8988T (cell line): ENCODE results near the gene GAL.

Experiments used
- DNase-seq: peaks from one replicate; pipeline ENCODE4 v3.0.0; 2011

The GAL gene

DNA sequence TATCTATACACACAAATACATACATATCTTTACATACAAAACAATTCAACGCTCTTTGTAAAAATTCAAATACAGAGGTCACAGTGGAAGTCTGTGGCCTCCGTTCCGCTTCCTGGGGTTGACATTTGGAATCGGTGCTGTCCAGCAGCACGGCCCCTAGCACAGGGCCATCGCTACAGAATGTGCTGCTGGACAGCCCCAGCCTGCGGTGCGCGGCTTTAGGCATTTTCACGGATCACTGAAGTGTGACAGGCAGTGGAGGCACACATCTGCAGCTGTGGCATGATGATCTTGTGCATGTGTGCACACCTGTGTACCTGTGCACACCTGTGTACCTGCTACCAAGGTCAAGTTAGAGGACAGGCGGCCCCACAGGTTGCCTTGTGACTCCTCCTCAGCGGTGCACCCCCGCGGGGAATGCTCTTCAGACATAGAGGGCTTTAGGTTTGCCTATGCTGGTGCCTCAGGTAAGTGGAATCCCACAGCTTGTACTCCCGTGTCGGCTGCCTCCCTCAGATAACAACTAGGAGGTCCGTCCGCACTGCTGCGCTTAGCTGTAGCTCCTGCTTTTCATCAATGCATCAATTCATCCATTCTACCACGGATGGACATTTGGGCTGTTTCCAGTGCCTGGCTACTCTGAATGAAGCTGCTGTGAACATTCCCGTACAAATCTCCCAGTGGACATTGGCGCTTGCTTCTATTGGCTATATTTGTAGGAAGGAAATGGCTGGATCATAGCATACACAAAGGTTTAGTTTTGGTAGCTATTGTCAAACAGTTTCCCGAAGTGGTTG is 29.9 kb downstream of the GAL start:
- DNase-seq: no peak

- no peak for DNase-seq
Observed at GRCh38 chr11:68715456-68716122, 31.2 kb downstream of the GAL start.

- no peak for DNase-seq
Observed at GRCh38 chr11:68721075-68721474, 36.7 kb downstream of the GAL start.

DNA sequence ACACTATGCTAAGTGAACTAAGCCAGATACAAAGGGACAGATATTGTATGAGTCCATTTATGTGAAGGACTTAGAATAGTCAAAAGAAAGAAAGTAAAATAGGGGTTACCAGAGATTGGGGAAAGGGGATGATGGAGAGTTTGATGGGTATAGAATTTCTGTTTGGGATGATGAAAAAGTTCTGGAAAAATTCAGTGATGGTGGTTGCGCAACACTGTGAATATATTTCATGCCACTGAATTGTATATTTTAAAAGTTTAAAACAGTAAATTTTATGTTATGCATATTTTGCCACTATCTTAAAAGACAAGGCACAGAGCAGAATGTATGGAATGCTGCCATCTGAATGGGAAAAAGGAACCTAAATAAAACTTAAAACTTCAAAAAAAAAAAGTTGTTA is 37.8 kb downstream of the GAL start:
- DNase-seq: no peak

GRCh38 chr11:68724293-68724692 is 39.9 kb downstream of the GAL start:
- DNase-seq: no peak

- no peak for DNase-seq
Observed at GRCh38 chr11:68727783-68728182, 43.4 kb downstream of the GAL start.

DNA sequence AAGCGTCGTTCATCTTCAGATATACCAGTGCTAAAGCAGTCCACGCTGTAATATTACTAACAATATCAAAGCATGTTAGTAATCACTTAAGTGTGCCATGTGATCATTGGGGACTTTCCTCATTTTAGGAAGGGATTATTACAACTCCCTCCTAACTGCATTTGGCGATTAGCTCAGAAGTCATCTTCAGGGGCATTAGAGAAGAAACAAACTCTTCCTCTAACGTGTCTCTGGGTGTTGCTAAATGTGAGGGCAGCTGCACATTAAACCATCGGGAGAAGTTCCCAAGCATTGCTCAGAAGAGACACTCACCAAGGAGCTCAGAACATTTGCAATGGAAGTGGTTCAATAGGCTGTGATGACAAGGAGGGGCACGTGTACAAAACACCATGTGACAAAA is 49.8 kb downstream of the GAL start:
- DNase-seq: no peak

GRCh38 chr11:68735125-68735524 is 50.8 kb downstream of the GAL start:
- DNase-seq: no peak

GRCh38 chr11:68735646-68736045 is 51.3 kb downstream of the GAL start:
- no peak for DNase-seq
